Measurements from ENCODE around the gene FBXO46. TPM values are rescaled to one million over a fixed set of nuclear protein-coding genes. Genes with fewer than 3 reads are reported as not detected.

Gene FBXO46
- total RNA-seq, 1 experiment from 2014 or later = 43.9 TPM

DNA sequence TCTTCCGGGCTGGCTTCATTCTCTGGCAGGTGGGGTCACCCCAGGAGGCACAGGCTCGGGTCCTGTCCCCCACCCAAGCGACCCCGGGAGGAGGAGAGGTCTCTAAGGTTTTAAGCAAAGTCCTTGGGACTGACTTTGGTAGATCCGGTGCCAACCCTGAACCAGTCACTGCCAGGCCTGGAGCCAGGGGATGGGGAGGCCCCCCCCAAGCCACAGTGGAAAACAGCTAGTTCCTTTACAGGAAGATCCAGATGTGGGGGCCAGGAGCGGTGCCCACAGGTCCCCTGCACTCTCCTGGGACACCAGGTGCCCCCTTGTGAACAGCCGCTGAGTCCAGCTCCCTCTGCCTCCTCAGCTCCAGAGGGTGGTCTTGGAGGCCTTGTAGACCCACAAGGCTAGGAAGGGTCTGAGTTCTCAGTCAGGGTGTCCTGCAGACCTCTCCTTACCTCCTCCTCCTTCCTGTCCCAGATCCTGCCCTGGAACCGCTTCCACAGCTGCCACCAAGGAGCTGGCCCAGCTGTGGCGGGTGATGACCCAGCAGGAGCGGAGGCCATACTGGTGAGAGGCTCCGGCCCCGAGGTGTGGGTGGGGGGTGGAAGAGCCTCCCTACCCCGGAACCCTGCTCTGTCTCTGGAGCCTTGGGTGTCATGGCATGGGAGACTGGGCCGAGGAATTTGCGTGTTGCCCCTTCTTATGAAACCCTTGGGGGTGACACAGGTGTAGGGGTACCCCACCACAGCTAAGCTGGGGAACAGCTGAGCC lies 32.4 kb upstream of the FBXO46 start:
- Histone ChIP-seq H3K4me1 (ENCODE audit: insufficient read depth, low read length) (peaks cover 3% of the 10 kb centered on the region; the same call in 1 of the 2 replicates), H4K20me1 (ENCODE audit: control insufficient read depth, insufficient read depth, insufficient read length) (no peaks in the 10 kb centered on the region), H3K79me2 (ENCODE audit: insufficient read depth, low read length) (no peaks in the 10 kb centered on the region), H3K23me2 (ENCODE audit: insufficient read length, low read depth, low read length, poor library complexity, severe bottlenecking) (peaks cover 11% of the 10 kb centered on the region), H3K18ac (ENCODE audit: insufficient read length, low read depth, low read length) (no peak overlapping the region), H3K4me2 (ENCODE audit: insufficient read depth, insufficient read length, low read length) (no peak overlapping the region), H3K79me1 (ENCODE audit: insufficient read depth, low read depth, low read length, poor library complexity, severe bottlenecking) (no peaks in the 10 kb centered on the region), H2BK12ac (ENCODE audit: insufficient read length, low read depth, low read length) (no peak overlapping the region), H4K91ac (ENCODE audit: insufficient read length, low read depth, low read length) (no peak overlapping the region), H2AFZ (ENCODE audit: low read length) (no peak overlapping the region), H4K5ac (ENCODE audit: insufficient read length, low read depth, low read length) (no peak overlapping the region), H3K9ac (ENCODE audit: extremely low read depth, insufficient read length, low read length) (no peak overlapping the region), H3K14ac (ENCODE audit: insufficient read depth, low read length) (no peak overlapping the region), H3K56ac (ENCODE audit: insufficient read length, low read depth, low read length) (no peak overlapping the region), H3K27me3 (ENCODE audit: insufficient read depth, low read length) (no peaks in the 10 kb centered on the region), H3K27ac (ENCODE audit: insufficient read length, low read depth, low read length) (no peak overlapping the region), H2BK5ac (ENCODE audit: insufficient read length, low read length) (no peak overlapping the region), H2BK120ac (ENCODE audit: low read depth, low read length, poor library complexity, severe bottlenecking) (no peak overlapping the region), H3K9me3 (ENCODE audit: control insufficient read depth, low read depth, low read length) (no peaks in the 10 kb centered on the region), H2AK5ac (ENCODE audit: insufficient read length, low read length) (no peak overlapping the region), H2BK15ac (ENCODE audit: low read depth, low read length) (no peak overlapping the region), H2BK20ac (ENCODE audit: low read depth, low read length, poor library complexity, severe bottlenecking) (no peak overlapping the region), H3K4ac (ENCODE audit: low read depth, low read length) (no peak overlapping the region), H4K8ac (replicated peaks; ENCODE audit: insufficient read length, low read depth, low read length) (no peak overlapping the region), H3T11ph (ENCODE audit: low read length) (no peak overlapping the region), H3K23ac (ENCODE audit: insufficient read length, low read depth, low read length) (no peak overlapping the region)
- DNase-seq = no peak
- Mint-ChIP-seq H3K36me3 (ENCODE audit: insufficient read depth in 1 of 3, low read depth in 3 of 3) (0 out of 7 replicates have a peak, but pooled peaks cover 0 to 2% (median 0%) of the 10 kb centered on the region in 3 experiments), H3K27ac (no peak overlapping the region), H3K4me3 (no peak overlapping the region), H3K27me3 (ENCODE audit: low read depth) (peaks cover 20% of the 10 kb centered on the region), H3K9me3 (no peaks in the 10 kb centered on the region), H3K4me1 (peaks cover 8 to 35% of the 10 kb centered on the region in 2 experiments)
- no peak for TF ChIP-seq CTCF (conservative IDR thresholded peaks at IDR 0.05)
- WGBS (ENCODE audit: extremely low coverage, insufficient read length, low lambda C conversion rate) = no CpG with 5 or more reads among the region's 15 CpGs
